Measurements from ENCODE around the gene IFITM5. TPM values are rescaled to one million over a fixed set of nuclear protein-coding genes. Genes with fewer than 3 reads are reported as not detected.
"Not testable (repeated sequence)": the region's sequence is repeated elsewhere in the genome, so short reads cannot be mapped to it uniquely, and the experiment has no call there.

The IFITM5 gene
- total and polyA plus RNA-seq, 12 donors, result not detected

GRCh38 chr11:307766-308708, 8.7 kb upstream of the IFITM5 start, which contains the start of gene IFITM2:
Gene IFITM2, plus strand, starts transcription at chr11:307816. Its CDS starts 377 bp downstream, at chr11:308193.
- Histone ChIP-seq H3K4me3 (peak within 1 kb of the TSS; percentile 38 to 77 (median 62)), H3K27ac (peak within 1 kb of the TSS; percentile 66 to 97 (median 88)), H3K4me1 (peaks cover 8 to 61% (median 40%) of the 10 kb centered on the region in 9 donors)
- not testable (repeated sequence) for H3K36me3 ChIP-seq, H3K9me3 ChIP-seq, H3K27me3 ChIP-seq
- DNase-seq, result peak; percentile 63 to 81
- intact Hi-C loops (cut with DNase I), result loop anchor here in 4 of 10 donors (2.0 to 10.0 kb wide), 4 partner anchors 47 to 71 kb away; partner anchors contain the start of genes PSMD13 (in 1 of the 4) and SIRT3 (in 1 of the 4)
- peak in 3 of 9 donors; percentile 12 to 44 (median 17) for TF ChIP-seq CTCF (IDR thresholded peaks at IDR 0.05)
- WGBS, 2 donors, result 20 to 24% methylated on average over 28 of the region's 28 CpGs
- ATAC-seq, result peak; percentile 56 to 83 (median 74)

DNA sequence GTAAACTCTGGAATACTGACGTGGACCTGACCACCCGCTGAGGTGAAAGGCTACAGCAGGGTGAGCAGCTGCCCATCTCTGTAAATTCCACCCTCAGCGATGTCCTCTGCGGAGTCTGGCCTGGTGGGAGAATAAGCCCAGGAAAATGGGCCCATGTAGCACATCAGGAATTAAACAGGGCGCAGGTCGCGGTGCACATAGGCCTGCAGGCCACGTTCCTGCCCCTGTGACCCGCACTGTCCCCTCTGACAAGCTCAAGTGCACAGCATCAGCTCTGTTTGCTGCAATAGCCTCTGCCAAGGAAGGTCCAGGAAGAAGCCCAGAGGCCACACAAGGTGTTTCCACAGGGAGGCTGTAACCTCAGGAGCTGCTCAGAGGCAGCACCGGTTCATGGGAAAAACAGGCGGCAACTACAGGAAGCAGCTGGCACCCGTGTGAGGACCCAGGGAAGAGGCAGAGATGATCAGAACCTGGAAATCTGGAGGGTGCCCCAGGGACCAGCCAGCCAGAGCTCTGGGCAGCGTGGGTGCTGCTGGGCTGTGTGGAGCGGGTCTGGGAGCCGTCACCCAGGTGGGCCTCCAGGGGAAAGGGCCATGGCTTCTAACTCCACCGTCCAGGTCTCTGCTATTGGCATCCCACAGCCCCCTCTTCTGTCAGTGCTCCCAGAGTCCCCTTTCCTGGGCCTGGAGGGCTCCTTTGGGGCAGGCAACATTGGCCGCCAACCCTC, 7.5 kb upstream of the IFITM5 start:
- peaks cover 0 to 13% (median 0%) of the 10 kb centered on the region in 7 donors for H3K27me3 ChIP-seq
- peaks cover 0 to 10% (median 0%) of the 10 kb centered on the region in 9 donors for H3K36me3 ChIP-seq
- TF ChIP-seq CTCF (IDR thresholded peaks at IDR 0.05), result no peak
- intact Hi-C loops (cut with DNase I), result loop anchor here in 2 of 10 donors (5.0 to 10.0 kb wide), 2 partner anchors 48 to 50 kb away; no protein-coding TSS in a partner anchor
- no peak for ATAC-seq
- peak in 1 of 2 donors; percentile 19 for DNase-seq
- no peaks in the 10 kb centered on the region for H3K9me3 ChIP-seq
- H3K4me1 ChIP-seq, result peaks cover 5 to 49% (median 27%) of the 10 kb centered on the region in 9 donors
- 90% methylated on average over 17 of the region's 17 CpGs for WGBS, 2 donors
- H3K27ac ChIP-seq, result peak overlapping the region; percentile 66 to 97 (median 88)
- peak overlapping the region in 2 of 10 donors; percentile 70 to 71 for H3K4me3 ChIP-seq

- H3K9me3 ChIP-seq, result no peaks in the 10 kb centered on the region
- H3K4me1 ChIP-seq, result peaks cover 5 to 47% (median 25%) of the 10 kb centered on the region in 9 donors
- H3K4me3 ChIP-seq, result no peak overlapping the region
- peaks cover 0 to 19% (median 4%) of the 10 kb centered on the region in 7 donors for H3K27me3 ChIP-seq
- peaks cover 0 to 10% (median 0%) of the 10 kb centered on the region in 9 donors for H3K36me3 ChIP-seq
- ATAC-seq, result no peak
- peak overlapping the region in 8 of 10 donors; percentile 15 to 97 (median 88) for H3K27ac ChIP-seq
- intact Hi-C loops (cut with DNase I), result loop anchor here in 2 of 10 donors (5.0 to 10.0 kb wide), 2 partner anchors 49 to 51 kb away; no protein-coding TSS in a partner anchor
- TF ChIP-seq CTCF (IDR thresholded peaks at IDR 0.05), result no peak
- DNase-seq, result no peak
- 86 to 87% methylated on average over 10 of the region's 10 CpGs for WGBS, 2 donors
Measured at GRCh38 chr11:305844-306211, 6.5 kb upstream of the IFITM5 start.
